ENCODE results near the gene TNK1. TPM values are rescaled to one million over a fixed set of nuclear protein-coding genes. Genes with fewer than 3 reads are reported as not detected.

Gene TNK1
- total and polyA plus RNA-seq, 2 of the 8 experiments (the other 6 are each of a cell fraction or from before 2014, with no cell fraction given): 7.6 to 9.5 TPM

DNA sequence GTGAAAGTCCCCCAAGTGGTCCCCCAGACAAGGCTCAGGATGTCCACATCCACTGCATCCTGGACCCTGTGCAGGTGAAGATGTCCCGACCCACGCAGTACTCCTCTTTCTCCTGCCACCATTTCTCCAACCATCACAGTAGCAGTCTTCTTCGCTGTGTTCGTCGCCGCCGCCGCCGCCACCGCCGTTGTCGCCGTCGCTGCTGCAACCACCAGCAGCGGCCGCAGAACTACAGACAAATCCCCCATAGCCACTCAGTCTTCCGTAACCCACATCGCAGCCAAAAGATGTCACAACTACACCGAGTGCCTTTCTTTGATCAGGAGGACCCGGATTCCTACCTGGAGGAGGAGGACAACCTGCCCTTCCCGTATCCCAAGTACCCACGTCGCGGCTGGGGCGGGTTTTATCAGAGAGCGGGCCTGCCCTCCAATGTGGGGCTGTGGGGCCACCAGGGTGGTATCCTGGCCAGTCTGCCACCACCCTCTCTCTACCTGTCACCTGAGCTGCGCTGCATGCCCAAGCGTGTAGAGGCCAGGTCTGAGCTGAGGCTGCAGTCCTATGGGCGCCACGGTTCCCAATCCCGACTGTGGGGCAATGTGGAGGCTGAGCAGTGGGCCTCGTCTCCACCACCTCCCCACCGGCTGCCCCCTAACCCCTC lies 45.4 kb downstream of the TNK1 start (continued):
- no peak for TF ChIP-seq BRCA1 (IDR thresholded peaks at IDR 0.05; ENCODE audit: low read depth, low read length)
- no peak for TF ChIP-seq GABPA (IDR thresholded peaks at IDR 0.05; ENCODE audit: borderline replicate concordance, insufficient read depth, low read length)
- TF ChIP-seq, protein P1, sequence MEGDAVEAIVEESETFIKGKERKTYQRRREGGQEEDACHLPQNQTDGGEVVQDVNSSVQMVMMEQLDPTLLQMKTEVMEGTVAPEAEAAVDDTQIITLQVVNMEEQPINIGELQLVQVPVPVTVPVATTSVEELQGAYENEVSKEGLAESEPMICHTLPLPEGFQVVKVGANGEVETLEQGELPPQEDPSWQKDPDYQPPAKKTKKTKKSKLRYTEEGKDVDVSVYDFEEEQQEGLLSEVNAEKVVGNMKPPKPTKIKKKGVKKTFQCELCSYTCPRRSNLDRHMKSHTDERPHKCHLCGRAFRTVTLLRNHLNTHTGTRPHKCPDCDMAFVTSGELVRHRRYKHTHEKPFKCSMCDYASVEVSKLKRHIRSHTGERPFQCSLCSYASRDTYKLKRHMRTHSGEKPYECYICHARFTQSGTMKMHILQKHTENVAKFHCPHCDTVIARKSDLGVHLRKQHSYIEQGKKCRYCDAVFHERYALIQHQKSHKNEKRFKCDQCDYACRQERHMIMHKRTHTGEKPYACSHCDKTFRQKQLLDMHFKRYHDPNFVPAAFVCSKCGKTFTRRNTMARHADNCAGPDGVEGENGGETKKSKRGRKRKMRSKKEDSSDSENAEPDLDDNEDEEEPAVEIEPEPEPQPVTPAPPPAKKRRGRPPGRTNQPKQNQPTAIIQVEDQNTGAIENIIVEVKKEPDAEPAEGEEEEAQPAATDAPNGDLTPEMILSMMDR (IDR thresholded peaks at IDR 0.05; ENCODE audit: control extremely low read depth in 1 of 3, insufficient read depth in 1 of 3, low read depth in 1 of 3, low read length in 3 of 3): no peak
- no peak for TF ChIP-seq CHD2 (IDR thresholded peaks at IDR 0.05; ENCODE audit: low read length)
- no peak for TF ChIP-seq TEAD4 (IDR thresholded peaks at IDR 0.05; ENCODE audit: low read depth, low read length)
- TF ChIP-seq CREB1 (IDR thresholded peaks at IDR 0.05): no peak
